ENCODE measurements around the gene MCC. TPM values are rescaled to one million over a fixed set of nuclear protein-coding genes. Genes with fewer than 3 reads are reported as not detected.

The MCC gene
- total and polyA plus RNA-seq, 4 donors, result 9.0 to 47.3 (median 14.7) TPM

GRCh38 chr5:113421693-113422092 is 66.6 kb downstream of the MCC start (continued):
- no peak for TF ChIP-seq ZBTB33 (IDR thresholded peaks at IDR 0.05)
- no peak for TF ChIP-seq ATF3 (IDR thresholded peaks at IDR 0.05)
- no peak for TF ChIP-seq RAD21 (IDR thresholded peaks at IDR 0.05)
- no peak for TF ChIP-seq MAX (IDR thresholded peaks at IDR 0.05)

- WGBS, result 94% methylated on average over 6 of the region's 6 CpGs
- H3K9me3 ChIP-seq (ENCODE audit: control insufficient read depth in 4 of 4, low read length in 3 of 4), result no peaks in the 10 kb centered on the region
- H3K9ac ChIP-seq (ENCODE audit: low read depth in 1 of 2, low read length in 2 of 2), result no peak overlapping the region
- TF ChIP-seq MAX (IDR thresholded peaks at IDR 0.05) (no peak), FOXA1 (IDR thresholded peaks at IDR 0.05) (no peak), REST (IDR thresholded peaks at IDR 0.05) (no peak), ZBTB33 (IDR thresholded peaks at IDR 0.05) (no peak), EGR1 (IDR thresholded peaks at IDR 0.05; ENCODE audit: low read depth in 2 of 2) (no peak), TAF1 (conservative IDR thresholded peaks at IDR 0.05) (no peak), HNF4G (IDR thresholded peaks at IDR 0.05) (no peak), FOXA2 (IDR thresholded peaks at IDR 0.05) (no peak), GABPA (IDR thresholded peaks at IDR 0.05 in 1 of 2, conservative IDR thresholded peaks at IDR 0.05 in 1 of 2) (no peak), ATF3 (IDR thresholded peaks at IDR 0.05) (no peak)
- H3K4me1 ChIP-seq (ENCODE audit: control insufficient read depth in 4 of 4, insufficient read depth in 4 of 4, low read length in 3 of 4), result peaks cover 0 to 10% (median 2%) of the 10 kb centered on the region in 4 donors
- no peaks in the 10 kb centered on the region for H3K36me3 ChIP-seq (ENCODE audit: control insufficient read depth in 4 of 4, insufficient read depth in 3 of 4, low read depth in 1 of 4, low read length in 3 of 4)
- no peaks in the 10 kb centered on the region for H3K27me3 ChIP-seq (ENCODE audit: control insufficient read depth in 4 of 4, insufficient read depth in 4 of 4, low read length in 3 of 4)
- DNase-seq (ENCODE audit: low spot score), result no peak
- H3K27ac ChIP-seq (ENCODE audit: low read depth in 1 of 2, low read length in 2 of 2), result no peak overlapping the region
- H3K4me3 ChIP-seq (ENCODE audit: low read depth in 1 of 3, low read length in 3 of 3), result no peak overlapping the region
Observed at GRCh38 chr5:113405530-113405929, 82.7 kb downstream of the MCC start.

Data from liver (tissue), 9 donors.